ENCODE measurements around the gene TMEFF1. TPM values are rescaled to one million over a fixed set of nuclear protein-coding genes. Genes with fewer than 3 reads are reported as not detected.

Gene TMEFF1
- total RNA-seq, 1 experiment from 2014 or later: 65.5 TPM

DNA sequence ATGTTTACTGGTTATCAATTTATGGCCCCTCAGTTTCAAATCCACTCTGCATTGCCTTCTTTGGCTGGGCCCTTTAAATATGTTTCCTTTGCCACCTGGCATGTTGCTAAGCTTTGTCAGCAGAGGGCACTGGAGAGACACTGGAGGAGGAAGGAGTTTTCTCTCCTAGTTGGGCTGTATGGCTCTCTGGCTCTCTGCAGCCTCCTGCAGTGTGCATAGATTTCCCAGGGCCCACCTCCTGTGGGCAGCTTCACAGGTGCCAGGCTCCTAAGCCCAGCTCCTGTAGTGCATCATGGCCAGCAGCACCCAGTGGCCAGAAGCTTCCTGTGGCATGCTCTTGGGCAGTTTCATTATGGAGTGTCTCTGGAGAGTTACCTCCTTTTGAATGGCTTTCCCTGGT is 128.3 kb downstream of the TMEFF1 start:
- H3K9ac ChIP-seq (ENCODE audit: extremely low read depth, insufficient read length, low read length): no peak overlapping the region
- peak; percentile 81 for DNase-seq
- H3K27me3 ChIP-seq (ENCODE audit: insufficient read depth, low read length): no peaks in the 10 kb centered on the region
- no peak overlapping the region for H2BK12ac ChIP-seq (ENCODE audit: insufficient read length, low read depth, low read length)
- no peak overlapping the region for H3K14ac ChIP-seq (ENCODE audit: insufficient read depth, low read length)
- Mint-ChIP-seq H3K4me3 (no peak overlapping the region), H3K27ac (peak overlapping the region in 1 of 3 experiments; percentile 59; a peak in 2 of 7 replicates), H3K9me3 (peaks cover 2 to 6% of the 10 kb centered on the region in 2 experiments; a peak in 3 of 5 replicates), H3K36me3 (ENCODE audit: insufficient read depth in 1 of 3, low read depth in 3 of 3) (peaks cover 0 to 5% (median 0%) of the 10 kb centered on the region in 3 experiments; a peak in 1 of 7 replicates), H3K4me1 (peaks cover 29 to 39% of the 10 kb centered on the region in 2 experiments), H3K27me3 (ENCODE audit: low read depth) (no peaks in the 10 kb centered on the region)
- H2BK5ac ChIP-seq (ENCODE audit: insufficient read length, low read length): no peak overlapping the region
- H3K4me1 ChIP-seq (ENCODE audit: insufficient read depth, low read length): peaks cover 3% of the 10 kb centered on the region; the same call in 1 of the 2 replicates
- no peak overlapping the region for H3T11ph ChIP-seq (ENCODE audit: low read length)
- H3K79me2 ChIP-seq (ENCODE audit: insufficient read depth, low read length): no peaks in the 10 kb centered on the region
- H4K5ac ChIP-seq (ENCODE audit: insufficient read length, low read depth, low read length): no peak overlapping the region
- H2BK120ac ChIP-seq (ENCODE audit: low read depth, low read length, poor library complexity, severe bottlenecking): no peak overlapping the region
- no peak overlapping the region for H3K27ac ChIP-seq (ENCODE audit: insufficient read length, low read depth, low read length)
- H2AFZ ChIP-seq (ENCODE audit: low read length): no peak overlapping the region
- H4K20me1 ChIP-seq (ENCODE audit: control insufficient read depth, insufficient read depth, insufficient read length): no peaks in the 10 kb centered on the region
- no peak overlapping the region for H2BK20ac ChIP-seq (ENCODE audit: low read depth, low read length, poor library complexity, severe bottlenecking)
- no peak overlapping the region for H3K18ac ChIP-seq (ENCODE audit: insufficient read length, low read depth, low read length)
- no peak overlapping the region for H2AK5ac ChIP-seq (ENCODE audit: insufficient read length, low read length)
- peaks cover 3% of the 10 kb centered on the region for H3K23me2 ChIP-seq (ENCODE audit: insufficient read length, low read depth, low read length, poor library complexity, severe bottlenecking)
- no peak overlapping the region for H3K23ac ChIP-seq (ENCODE audit: insufficient read length, low read depth, low read length)
- H3K4me2 ChIP-seq (ENCODE audit: insufficient read depth, insufficient read length, low read length): no peak overlapping the region
- H3K9me3 ChIP-seq (ENCODE audit: control insufficient read depth, low read depth, low read length): no peaks in the 10 kb centered on the region
- no peak overlapping the region for H3K4ac ChIP-seq (ENCODE audit: low read depth, low read length)
- H3K79me1 ChIP-seq (ENCODE audit: insufficient read depth, low read depth, low read length, poor library complexity, severe bottlenecking): no peaks in the 10 kb centered on the region
- H2BK15ac ChIP-seq (ENCODE audit: low read depth, low read length): no peak overlapping the region
- no peak overlapping the region for H4K8ac ChIP-seq (replicated peaks; ENCODE audit: insufficient read length, low read depth, low read length)
- no peak overlapping the region for H4K91ac ChIP-seq (ENCODE audit: insufficient read length, low read depth, low read length)
- TF ChIP-seq, protein P1, sequence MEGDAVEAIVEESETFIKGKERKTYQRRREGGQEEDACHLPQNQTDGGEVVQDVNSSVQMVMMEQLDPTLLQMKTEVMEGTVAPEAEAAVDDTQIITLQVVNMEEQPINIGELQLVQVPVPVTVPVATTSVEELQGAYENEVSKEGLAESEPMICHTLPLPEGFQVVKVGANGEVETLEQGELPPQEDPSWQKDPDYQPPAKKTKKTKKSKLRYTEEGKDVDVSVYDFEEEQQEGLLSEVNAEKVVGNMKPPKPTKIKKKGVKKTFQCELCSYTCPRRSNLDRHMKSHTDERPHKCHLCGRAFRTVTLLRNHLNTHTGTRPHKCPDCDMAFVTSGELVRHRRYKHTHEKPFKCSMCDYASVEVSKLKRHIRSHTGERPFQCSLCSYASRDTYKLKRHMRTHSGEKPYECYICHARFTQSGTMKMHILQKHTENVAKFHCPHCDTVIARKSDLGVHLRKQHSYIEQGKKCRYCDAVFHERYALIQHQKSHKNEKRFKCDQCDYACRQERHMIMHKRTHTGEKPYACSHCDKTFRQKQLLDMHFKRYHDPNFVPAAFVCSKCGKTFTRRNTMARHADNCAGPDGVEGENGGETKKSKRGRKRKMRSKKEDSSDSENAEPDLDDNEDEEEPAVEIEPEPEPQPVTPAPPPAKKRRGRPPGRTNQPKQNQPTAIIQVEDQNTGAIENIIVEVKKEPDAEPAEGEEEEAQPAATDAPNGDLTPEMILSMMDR (conservative IDR thresholded peaks at IDR 0.05): peak; percentile 83
- no peak overlapping the region for H3K56ac ChIP-seq (ENCODE audit: insufficient read length, low read depth, low read length)
